ENCODE data around the gene TAS2R7.
"Not testable (repeated sequence)": the region's sequence is repeated elsewhere in the genome, so short reads cannot be mapped to it uniquely, and the experiment has no call there.

TAS2R7 gene

GRCh38 chr12:10802587-10802986 lies at the start of gene TAS2R7:
TAS2R7 (minus strand) TSS chr12:10802627; CDS start chr12:10802570, 57 bp downstream.
- DNase-seq (ENCODE audit: low read depth), result no peak

GRCh38 chr12:10851243-10851858 lies 48.9 kb upstream of the TAS2R7 start:
- no peak for DNase-seq (ENCODE audit: low read depth)

GRCh38 chr12:10849425-10849878 lies 47.0 kb upstream of the TAS2R7 start, which contains the start of gene PRR4:
PRR4 (minus strand) TSS chr12:10849475; CDS start chr12:10849437, 38 bp downstream.
- DNase-seq (ENCODE audit: low read depth), result no peak

DNA sequence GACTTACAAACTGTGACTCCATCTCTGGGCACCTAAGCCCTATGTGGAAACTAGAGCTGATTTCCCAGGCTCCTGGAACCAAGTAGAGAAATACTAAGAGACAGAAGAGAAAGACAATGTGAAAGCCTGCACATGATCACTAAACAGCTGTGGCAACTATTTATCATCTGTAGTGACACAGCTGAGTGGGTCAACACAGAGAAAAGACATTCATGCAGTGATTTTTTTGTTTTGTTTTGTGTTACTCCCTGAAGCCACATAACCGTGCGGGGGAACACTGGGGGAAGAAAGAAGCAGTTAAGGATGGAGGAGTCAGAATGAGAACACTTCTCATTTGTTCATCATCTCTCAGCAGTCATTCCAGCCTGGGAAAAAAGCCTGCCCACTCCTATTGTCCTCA lies 45.3 kb upstream of the TAS2R7 start:
- DNase-seq (ENCODE audit: low read depth), result no peak

- DNase-seq (ENCODE audit: low read depth), result no peak
Measured at GRCh38 chr12:10842862-10843261, 40.4 kb upstream of the TAS2R7 start.

DNA sequence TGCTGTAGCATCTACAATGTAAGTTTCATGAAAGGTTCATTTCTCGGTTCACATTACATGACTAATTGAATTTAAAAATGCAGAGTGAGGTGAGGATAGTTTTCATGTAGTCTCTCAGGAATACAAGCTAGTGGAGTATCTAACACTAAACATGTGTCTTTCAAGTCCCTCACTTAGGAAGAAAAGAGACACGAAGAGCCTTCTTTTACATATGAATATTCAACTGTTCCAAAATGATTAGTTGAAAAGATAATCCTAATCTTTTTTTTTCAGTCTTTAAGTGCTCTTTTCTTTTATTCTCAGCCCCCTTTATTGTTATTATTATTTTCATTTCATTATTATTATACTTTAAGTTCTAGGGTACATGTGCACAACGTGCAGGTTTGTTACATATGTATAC lies 36.0 kb upstream of the TAS2R7 start:
- no peak for DNase-seq (ENCODE audit: low read depth)

DNA sequence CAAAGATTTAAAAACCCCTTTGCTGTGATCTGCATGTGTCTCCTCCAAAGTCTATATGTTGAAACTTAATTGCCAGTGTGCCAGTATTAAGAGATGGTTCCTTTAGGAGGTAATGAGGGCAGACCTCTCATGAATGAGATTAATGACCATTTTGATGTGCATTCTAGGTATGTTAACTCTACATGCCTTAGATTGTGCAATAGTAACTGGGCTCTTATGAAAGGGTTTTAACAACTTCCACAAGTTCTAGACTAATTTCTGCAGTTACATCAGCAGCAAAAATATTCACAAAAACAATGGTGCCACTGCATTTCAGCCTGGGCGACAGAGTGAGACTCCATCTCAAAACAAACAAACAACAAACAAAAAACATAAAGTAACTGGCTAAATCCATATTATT lies 27.6 kb upstream of the TAS2R7 start:
- DNase-seq (ENCODE audit: low read depth), result no peak

GRCh38 chr12:10826258-10826657 lies 23.8 kb upstream of the TAS2R7 start, which contains the start of gene TAS2R10:
TAS2R10 (minus strand) TSS chr12:10826358; CDS start chr12:10826269, 89 bp downstream.
- DNase-seq (ENCODE audit: low read depth), result no peak

DNA sequence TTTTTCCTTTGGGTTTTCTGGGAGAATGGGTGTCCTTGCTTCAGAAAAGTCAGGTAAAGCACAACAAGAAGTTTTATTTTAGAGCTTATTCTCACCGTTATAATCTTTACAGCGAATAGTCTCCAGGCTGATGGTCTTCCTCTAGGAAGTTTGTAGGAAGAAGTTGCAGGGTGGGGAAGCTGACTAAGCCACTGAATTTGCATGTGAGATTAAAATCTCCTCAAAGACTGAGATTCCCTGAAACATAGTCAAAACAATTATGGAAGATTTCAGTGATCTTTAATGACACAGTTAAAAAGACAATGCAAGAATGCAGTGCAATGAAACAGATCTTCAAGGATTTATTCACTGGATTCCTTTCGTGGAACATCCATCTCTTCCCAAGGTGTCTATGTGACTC lies 22.5 kb upstream of the TAS2R7 start:
- no peak for DNase-seq (ENCODE audit: low read depth)

DNA sequence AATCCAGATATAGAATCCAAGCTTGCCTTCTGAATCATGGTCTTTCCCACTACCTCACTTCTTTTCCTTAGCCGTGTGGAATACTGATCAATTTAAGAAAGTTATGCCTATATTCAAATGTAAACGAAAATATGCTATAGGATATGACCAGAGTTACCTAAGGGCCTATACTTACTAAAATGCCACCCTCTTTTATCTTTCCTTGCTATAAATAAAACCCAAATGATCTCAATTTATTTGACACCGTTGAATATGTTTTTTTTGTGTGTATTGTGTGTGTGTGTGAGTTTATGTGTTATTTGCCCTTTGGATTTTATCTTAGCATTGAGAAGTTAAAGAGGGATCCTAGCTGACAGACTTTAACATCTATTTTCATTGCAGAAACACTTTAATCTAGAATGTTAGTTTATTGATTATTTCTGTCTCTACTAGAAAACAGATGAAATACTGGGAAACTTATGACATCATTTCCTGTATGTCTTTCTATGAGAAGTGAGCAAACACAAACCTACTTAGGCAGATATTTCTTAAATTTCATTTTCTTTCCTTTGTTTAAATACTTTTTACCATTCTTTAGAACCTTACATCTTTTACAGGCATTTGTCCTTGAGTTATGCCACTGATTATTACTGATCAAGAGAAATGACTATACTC lies 9.6 kb upstream of the TAS2R7 start:
- no peak for DNase-seq (ENCODE audit: low read depth)

GRCh38 chr12:10810068-10810467 lies 7.6 kb upstream of the TAS2R7 start, which contains the start of gene TAS2R9:
TAS2R9 (minus strand) TSS chr12:10810168; CDS start chr12:10810075, 93 bp downstream.
- DNase-seq (ENCODE audit: low read depth), result no peak

GRCh38 chr12:10807186-10807585 lies 4.8 kb upstream of the TAS2R7 start, which contains the start of gene TAS2R8:
TAS2R8 (minus strand) TSS chr12:10807286; CDS start chr12:10806980, 306 bp downstream.
- DNase-seq (ENCODE audit: low read depth), result no peak

DNA sequence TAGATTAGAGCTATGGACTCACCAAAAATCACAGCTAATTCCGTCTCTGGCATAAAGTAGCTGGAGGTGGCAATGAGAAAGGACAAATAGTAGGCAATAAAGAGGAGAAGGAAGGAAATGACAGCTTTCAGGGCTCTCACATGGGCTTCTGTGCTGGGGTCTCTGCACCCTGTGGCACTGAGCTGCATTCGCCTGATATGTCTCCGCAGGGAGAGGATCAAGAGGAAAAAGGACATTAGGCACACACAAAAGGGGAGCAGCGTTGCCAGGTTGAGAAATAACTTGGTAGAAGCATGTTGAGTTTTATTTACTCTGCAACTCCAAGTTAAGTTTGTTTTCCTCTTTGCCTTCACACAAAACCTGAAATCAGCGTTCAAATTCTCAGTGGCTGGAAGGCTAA lies 686 bp downstream of the TAS2R7 start:
- no peak for DNase-seq (ENCODE audit: low read depth)

GRCh38 chr12:10794222-10794621 lies 8.2 kb downstream of the TAS2R7 start:
- no peak for DNase-seq (ENCODE audit: low read depth)

GRCh38 chr12:10791769-10792168 lies 10.7 kb downstream of the TAS2R7 start:
- DNase-seq (ENCODE audit: low read depth), result not testable (repeated sequence)

- DNase-seq (ENCODE audit: low read depth), result no peak
Measured at GRCh38 chr12:10783252-10783651, 19.2 kb downstream of the TAS2R7 start.

DNA sequence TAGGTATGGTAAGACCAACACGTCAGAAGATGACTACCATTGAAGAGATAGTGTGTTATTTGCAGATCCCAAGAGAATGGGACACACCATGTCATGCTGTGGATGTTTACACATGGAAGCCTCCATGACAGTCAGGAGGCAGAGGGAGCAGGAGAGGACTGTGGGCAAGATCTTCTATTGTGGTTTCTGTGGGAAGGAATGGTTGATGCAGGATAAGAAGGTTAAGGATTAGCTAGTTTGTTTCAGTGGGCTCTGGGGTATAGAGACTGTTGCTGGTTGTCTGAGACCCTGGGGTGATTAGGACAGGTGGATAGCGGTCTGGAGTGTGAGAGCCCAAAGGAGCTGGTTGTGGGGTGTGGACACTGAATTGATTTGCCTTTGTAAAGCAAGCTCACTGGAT lies 23.3 kb downstream of the TAS2R7 start:
- no peak for DNase-seq (ENCODE audit: low read depth)

DNA sequence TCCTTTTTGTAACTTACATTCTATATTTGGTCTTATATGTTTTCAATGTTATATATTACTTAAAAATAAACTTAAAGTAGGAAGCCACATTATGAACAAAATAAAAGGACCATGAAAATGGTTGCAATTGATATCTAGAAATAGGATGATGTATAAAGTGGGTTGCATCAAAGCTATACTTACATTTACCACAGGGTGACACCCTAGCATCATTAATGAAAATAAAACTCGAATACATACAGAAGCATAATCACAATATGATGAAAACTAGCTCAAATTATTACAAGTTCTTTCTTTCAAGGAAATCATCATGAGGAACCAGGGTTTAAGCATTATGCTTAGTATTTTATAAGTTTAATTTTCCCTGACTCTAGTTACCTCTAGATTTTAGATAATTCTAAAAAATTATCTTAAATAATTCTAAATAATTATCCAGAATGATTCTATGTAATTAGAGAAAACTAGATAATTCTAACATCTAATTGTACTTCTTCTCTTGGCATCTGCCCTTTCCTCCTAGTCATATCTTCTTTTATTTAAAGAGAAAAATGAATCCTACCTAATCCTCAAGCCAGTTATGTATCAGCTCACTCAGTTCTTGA lies 31.2 kb downstream of the TAS2R7 start:
- no peak for DNase-seq (ENCODE audit: low read depth)

GRCh38 chr12:10759657-10760056 lies 42.8 kb downstream of the TAS2R7 start:
- DNase-seq (ENCODE audit: low read depth), result no peak

DNA sequence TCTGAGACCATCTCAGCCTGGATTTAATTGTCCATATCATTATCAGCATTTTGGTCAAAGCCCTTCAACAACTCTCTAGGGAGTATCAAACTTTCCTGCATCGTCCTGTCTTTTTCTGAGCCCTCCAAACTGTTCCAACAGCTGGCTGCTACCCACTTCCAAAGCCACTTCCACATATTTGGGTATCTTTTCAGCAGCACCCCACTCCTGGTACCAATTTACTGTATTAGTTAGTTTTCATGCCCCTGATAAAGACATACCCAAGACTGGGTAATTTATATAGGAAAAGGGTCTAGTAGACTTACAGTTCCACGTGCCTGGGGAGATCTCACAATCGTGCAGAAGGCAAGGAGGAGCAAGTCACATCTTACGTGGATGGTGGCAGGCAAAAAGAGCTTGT lies 46.2 kb downstream of the TAS2R7 start:
- no peak for DNase-seq (ENCODE audit: low read depth)

GRCh38 chr12:10753059-10753458 lies 49.4 kb downstream of the TAS2R7 start:
- no peak for DNase-seq (ENCODE audit: low read depth)
